Endothelial cell of umbilical vein (primary cell): ENCODE measurements around the gene CHCHD3.

Experiments
- CTCF ChIP-seq, 2 donors: IDR thresholded peaks; 1 replicate in 1 of 2; 2 replicates in 1 of 2; pipeline ENCODE4 v1.5.1; 2011; ENCODE audit warnings: low read length in 2 of 2, mild to moderate bottlenecking in 2 of 2, moderate library complexity in 2 of 2, control low read depth in 1 of 2, inconsistent platforms in 1 of 2, low read depth in 1 of 2; ENCODE audit not compliant: insufficient read depth in 1 of 2; ENCODE audit errors: extremely low read depth in 1 of 2
- EZH2 ChIP-seq: IDR thresholded peaks from 2 replicates; pipeline ENCODE4 v1.6.1; 2012; ENCODE audit warnings: borderline replicate concordance, low read depth, mild to moderate bottlenecking, moderate library complexity, low read length, inconsistent platforms; ENCODE audit not compliant: severe bottlenecking
- JUN ChIP-seq: IDR thresholded peaks from 2 replicates; pipeline ENCODE4 v1.6.1; 2011; ENCODE audit warnings: borderline replicate concordance, low read depth; ENCODE audit not compliant: insufficient read length, insufficient read depth

- no peak for TF ChIP-seq CTCF (IDR thresholded peaks at IDR 0.05; ENCODE audit: extremely low read depth in 1 of 2, insufficient read depth in 1 of 2, low read depth in 1 of 2, low read length in 2 of 2)
- no peak for TF ChIP-seq EZH2
- TF ChIP-seq JUN = no peak
Measured at GRCh38 chr7:133051719-133052400, 30.0 kb downstream of the CHCHD3 start.
